Lung microvascular endothelial cell (primary cell): ENCODE results near the gene PRUNE2. TPM values are rescaled to one million over a fixed set of nuclear protein-coding genes. Genes with fewer than 3 reads are reported as not detected.

Source experiments
- DNase-seq, 2 donors: peaks; one replicate each; pipeline versions ENCODE4 v3.0.0 to v3.0.0-alpha.2; 2010; ENCODE audit warnings: low read depth in 2 of 2
- total RNA-seq: library from RNA; depleted of rRNA; stranded (reverse); fragments of >200 nt; gene quantifications from 2 replicates; pipeline ENCODE4 v1.2.1, GENCODE V29; 2014

Gene PRUNE2
- total RNA-seq, 1 donor from 2014 or later = 8.5 TPM

- peak; percentile 34 to 38 for DNase-seq
Observed at GRCh38 chr9:76634356-76635054, 271.4 kb downstream of the PRUNE2 start.

GRCh38 chr9:76630916-76631315 lies 275.0 kb downstream of the PRUNE2 start:
- no peak for DNase-seq

GRCh38 chr9:76629205-76629990 lies 276.5 kb downstream of the PRUNE2 start:
- DNase-seq = no peak

GRCh38 chr9:76628155-76628554 lies 277.8 kb downstream of the PRUNE2 start:
- no peak for DNase-seq

- DNase-seq = no peak
Observed at GRCh38 chr9:76626980-76627379, 278.9 kb downstream of the PRUNE2 start.

- DNase-seq = no peak
Observed at GRCh38 chr9:76626141-76626540, 279.8 kb downstream of the PRUNE2 start.

- DNase-seq = no peak
Observed at GRCh38 chr9:76624391-76625048, 281.4 kb downstream of the PRUNE2 start.

GRCh38 chr9:76620996-76621395 lies 284.9 kb downstream of the PRUNE2 start:
- DNase-seq = peak in 1 of 2 donors; percentile 4

GRCh38 chr9:76620581-76620980 lies 285.3 kb downstream of the PRUNE2 start:
- no peak for DNase-seq

GRCh38 chr9:76619640-76620039 lies 286.3 kb downstream of the PRUNE2 start:
- peak in 1 of 2 donors; percentile 41 for DNase-seq

- no peak for DNase-seq
Observed at GRCh38 chr9:76619197-76619596, 286.7 kb downstream of the PRUNE2 start.

- no peak for DNase-seq
Observed at GRCh38 chr9:76618762-76619161, 287.2 kb downstream of the PRUNE2 start.

GRCh38 chr9:76617497-76618175 lies 288.3 kb downstream of the PRUNE2 start:
- no peak for DNase-seq

- no peak for DNase-seq
Observed at GRCh38 chr9:76616780-76617179, 289.1 kb downstream of the PRUNE2 start.

- no peak for DNase-seq
Observed at GRCh38 chr9:76615177-76615603, 290.7 kb downstream of the PRUNE2 start.

- no peak for DNase-seq
Observed at GRCh38 chr9:76613974-76614373, 291.9 kb downstream of the PRUNE2 start.

- DNase-seq = no peak
Observed at GRCh38 chr9:76613150-76613781, 292.6 kb downstream of the PRUNE2 start.

GRCh38 chr9:76610011-76610352 lies 295.9 kb downstream of the PRUNE2 start:
- peak in 1 of 2 donors; percentile 77 for DNase-seq

GRCh38 chr9:76609285-76610010 lies 296.5 kb downstream of the PRUNE2 start:
- DNase-seq = no peak

- no peak for DNase-seq
Observed at GRCh38 chr9:76608575-76609273, 297.2 kb downstream of the PRUNE2 start.
